HG03565 (cell line): Measurements from ENCODE around the gene WEE1.
"Not testable (repeated sequence)": the region's sequence is repeated elsewhere in the genome, so short reads cannot be mapped to it uniquely, and the experiment has no call there.

ENCODE experiments used
- ATAC-seq: cut with Tn5 transposase; IDR thresholded peaks from one replicate; pipeline ENCODE4 v1.9.1; 2021; ENCODE audit warnings: mild to moderate bottlenecking, moderate library complexity; ENCODE audit not compliant: unreplicated experiment

WEE1 gene

GRCh38 chr11:9619004-9619403 lies 45.5 kb downstream of the WEE1 start:
- ATAC-seq: no peak

GRCh38 chr11:9619971-9620370 lies 46.5 kb downstream of the WEE1 start:
- no peak for ATAC-seq

GRCh38 chr11:9622353-9622752 lies 48.9 kb downstream of the WEE1 start:
- ATAC-seq: not testable (repeated sequence)

DNA sequence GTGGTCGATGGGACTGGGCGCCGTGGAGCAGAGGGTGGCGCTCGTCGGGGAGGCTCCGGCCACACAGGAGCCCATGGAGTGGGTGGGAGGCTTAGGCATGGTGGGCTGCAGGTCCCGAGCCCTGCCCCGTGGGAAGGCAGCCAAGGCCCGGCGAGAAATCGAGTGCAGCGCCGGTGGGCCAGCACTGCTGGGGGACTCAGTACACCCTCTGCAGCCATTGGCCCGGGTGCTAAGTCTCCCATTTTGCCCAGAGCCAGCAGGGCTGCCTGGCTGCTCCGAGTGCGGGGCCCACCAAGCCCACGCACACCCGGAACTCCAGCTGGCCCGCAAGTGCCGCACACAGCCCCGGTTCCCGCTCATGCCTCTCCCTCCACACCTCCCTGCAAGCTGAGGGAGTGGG lies 49.6 kb downstream of the WEE1 start:
- ATAC-seq: not testable (repeated sequence)

DNA sequence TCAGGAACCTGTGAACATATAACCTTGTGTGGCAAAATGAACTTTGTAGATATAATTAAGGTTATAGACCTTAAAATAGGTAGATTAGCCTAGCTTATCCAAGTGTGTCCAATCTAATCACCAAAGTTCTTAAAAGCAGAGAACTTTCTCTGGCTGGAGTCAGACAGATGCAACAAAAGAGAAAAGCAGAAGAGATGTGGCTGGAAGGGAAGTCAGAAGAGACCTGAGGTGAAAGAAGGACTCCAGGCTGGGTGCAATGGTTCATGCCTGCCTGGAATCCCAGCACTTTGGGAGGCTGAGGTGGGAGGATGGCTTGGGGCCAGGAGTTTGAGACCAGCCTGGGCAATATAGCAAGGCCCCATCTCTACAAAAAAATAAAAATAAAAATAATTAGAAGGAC lies 51.0 kb downstream of the WEE1 start:
- ATAC-seq: no peak

- no peak for ATAC-seq
Measured at GRCh38 chr11:9625162-9625561, 51.7 kb downstream of the WEE1 start.

- no peak for ATAC-seq
Measured at GRCh38 chr11:9625728-9626127, 52.3 kb downstream of the WEE1 start.

GRCh38 chr11:9626496-9627394 lies 53.3 kb downstream of the WEE1 start:
- no peak for ATAC-seq

DNA sequence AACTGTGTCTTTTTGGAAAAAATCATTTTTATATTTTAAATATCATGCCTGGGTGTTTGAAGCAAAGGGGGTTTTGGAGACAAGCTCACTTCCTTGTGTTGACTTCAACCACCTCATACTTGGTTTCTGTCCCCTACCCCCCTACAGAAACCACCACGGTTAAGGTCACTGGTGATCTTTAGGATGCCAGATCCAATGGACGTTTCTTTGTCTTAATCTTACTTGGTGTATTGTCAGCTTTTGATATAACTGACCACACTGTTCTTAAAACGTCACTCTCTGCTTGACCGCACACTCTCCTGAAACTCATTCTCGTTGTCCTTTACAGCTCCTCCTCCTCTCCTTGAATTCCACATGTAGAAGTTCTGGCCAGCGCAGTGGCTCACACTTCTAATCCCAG lies 55.6 kb downstream of the WEE1 start:
- ATAC-seq: no peak

DNA sequence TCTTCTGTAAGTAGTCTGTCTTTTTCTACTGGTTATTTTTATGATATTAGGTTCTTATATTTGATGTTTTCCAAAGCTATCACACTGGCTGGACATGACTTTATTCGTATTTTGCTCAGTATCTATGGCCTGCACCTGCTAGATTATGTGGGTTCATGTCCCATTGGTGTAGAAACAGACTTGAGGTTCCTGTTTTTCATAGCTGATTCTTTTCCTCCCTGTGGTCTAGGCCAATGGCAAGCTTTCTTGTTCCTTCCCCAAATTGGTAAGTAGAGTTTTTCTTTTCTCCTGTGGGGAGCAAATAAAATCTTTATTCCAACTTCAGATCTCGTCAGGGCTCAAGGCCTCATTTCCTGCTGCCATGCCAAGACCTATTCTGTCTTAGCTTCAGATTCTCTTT lies 60.2 kb downstream of the WEE1 start:
- ATAC-seq: no peak

DNA sequence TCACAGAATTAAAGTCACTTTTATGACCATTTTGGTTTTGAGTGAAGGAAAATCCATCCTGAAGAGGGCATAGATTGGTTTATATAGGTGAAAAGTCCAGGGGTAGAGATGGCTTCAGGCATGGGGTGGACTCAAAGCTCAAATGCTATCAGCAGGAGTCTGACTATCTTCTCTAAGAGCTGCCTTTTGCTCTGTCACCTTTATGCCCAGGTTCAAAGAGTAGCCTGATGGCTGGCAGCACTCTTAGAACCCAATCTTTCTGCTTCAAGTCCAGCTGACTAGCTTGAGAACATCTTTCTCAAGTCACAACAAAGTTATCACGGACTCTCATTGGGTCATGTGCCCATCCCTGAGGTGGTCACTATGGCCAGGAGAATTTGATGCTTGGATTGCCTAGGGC lies 63.2 kb downstream of the WEE1 start:
- ATAC-seq: no peak

- ATAC-seq: no peak
Measured at GRCh38 chr11:9639099-9639498, 65.6 kb downstream of the WEE1 start.
